Natural killer cell treated with Interleukin-12 subunit alpha and Interleukin-12 subunit beta and Interleukin-15 and Interleukin-18, amount 100 ng/mL, for 72 hours (primary cell): ENCODE data around the gene RARB. TPM values are rescaled to one million over a fixed set of nuclear protein-coding genes. Genes with fewer than 3 reads are reported as not detected.

Source experiments
- ATAC-seq, 2 donors: fragments of 150-1000 bp; cut with Tn5 transposase in 1 of 2; sonication (Bioruptor Pico), chemical (Tn5 transposase) in 1 of 2; 2 replicates each; pipeline ENCODE4 v1.10.0; 2021
- DNase-seq: peaks from one replicate; pipeline ENCODE4 v3.0.0; 2022; ENCODE audit warnings: low spot score
- H3K27ac Mint-ChIP-seq, 2 donors: 1 replicate in 1 of 2; 2 replicates in 1 of 2; pipeline ENCODE4 v1.8.0; 2022; ENCODE audit warnings: mixed read lengths in 2 of 2, mild to moderate bottlenecking in 1 of 2, moderate library complexity in 1 of 2
- H3K27me3 Mint-ChIP-seq, 2 donors: 1 replicate in 1 of 2; 2 replicates in 1 of 2; pipeline ENCODE4 v1.8.0; 2022; ENCODE audit warnings: mixed read lengths in 2 of 2
- H3K36me3 Mint-ChIP-seq: one replicate; pipeline ENCODE4 v1.8.0; 2022; ENCODE audit warnings: mixed read lengths
- H3K4me1 Mint-ChIP-seq, 2 donors: 1 replicate in 1 of 2; 2 replicates in 1 of 2; pipeline ENCODE4 v1.8.0; 2022; ENCODE audit warnings: low read depth in 2 of 2, mixed read lengths in 2 of 2, mild to moderate bottlenecking in 1 of 2
- H3K4me3 Mint-ChIP-seq: one replicate; pipeline ENCODE4 v1.8.0; 2022; ENCODE audit warnings: mixed read lengths
- H3K9me3 Mint-ChIP-seq: 2 replicates; pipeline ENCODE4 v1.8.0; 2022; ENCODE audit warnings: mixed read lengths
- total RNA-seq, 2 donors: library from RNA; stranded (reverse); gene quantifications; one replicate each; pipeline ENCODE4 v1.2.3, GENCODE V29; 2022

The RARB gene
- total RNA-seq, 2 donors from 2014 or later, result not detected

DNA sequence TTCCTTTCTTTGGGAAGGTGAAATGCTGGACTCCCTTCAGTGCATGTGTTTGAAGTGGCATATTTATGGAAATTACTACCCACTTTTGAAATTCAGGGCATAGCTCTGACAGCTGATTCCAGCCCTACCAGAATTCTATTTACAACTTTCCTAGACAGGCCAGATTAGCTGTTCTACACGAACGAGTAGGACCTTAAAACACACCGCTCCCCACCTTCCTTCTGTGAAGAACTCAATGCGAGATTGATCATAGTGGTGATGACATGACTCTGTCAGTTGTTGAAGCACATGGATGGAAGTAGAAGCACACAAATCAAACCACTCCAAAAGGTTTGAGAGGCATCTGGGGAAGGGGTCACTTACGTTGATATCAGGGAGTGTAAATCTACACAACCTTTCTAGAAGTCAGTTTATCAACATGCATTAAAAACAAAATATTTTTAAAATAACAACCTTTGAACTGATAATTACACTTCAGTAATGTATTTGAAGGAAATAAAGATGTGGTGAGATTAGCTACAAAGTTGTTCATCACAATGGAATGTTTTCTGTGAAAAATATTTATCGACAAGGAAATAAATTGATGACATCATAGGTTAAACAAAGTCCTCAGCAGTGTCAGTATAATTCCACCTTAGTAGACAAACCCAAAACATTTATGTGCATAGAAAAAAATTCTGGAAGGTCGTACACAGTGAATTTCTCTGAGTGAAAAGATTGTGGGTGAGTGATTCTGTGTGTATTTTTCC, 29.8 kb downstream of the RARB start:
- Mint-ChIP-seq H3K4me1 (peaks cover 22 to 32% of the 10 kb centered on the region in 2 donors), H3K27me3 (no peaks in the 10 kb centered on the region), H3K27ac (no peak overlapping the region), H3K4me3 (no peak overlapping the region), H3K9me3 (peaks cover 3% of the 10 kb centered on the region), H3K36me3 (no peaks in the 10 kb centered on the region)
- no peak for DNase-seq
- ATAC-seq, result no peak

DNA sequence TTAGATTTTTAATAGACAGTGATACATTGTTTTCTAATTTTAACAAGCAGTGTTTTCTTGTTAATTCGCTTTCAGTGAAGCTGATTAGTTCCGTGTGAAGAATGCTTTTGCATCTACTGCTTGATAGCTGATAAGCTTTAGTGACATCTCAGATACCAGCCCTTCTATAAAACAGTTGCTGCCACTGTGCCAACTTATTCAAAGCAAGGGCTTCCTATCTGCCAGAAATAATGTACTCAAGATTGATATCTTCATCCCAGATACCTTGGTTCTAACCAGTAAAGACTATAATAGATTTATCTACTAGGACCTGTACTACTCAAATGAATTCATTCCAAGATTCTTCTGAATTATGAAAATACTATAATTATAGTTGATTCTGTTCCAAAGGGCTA, 30.4 kb downstream of the RARB start:
- no peak overlapping the region for H3K27ac Mint-ChIP-seq

DNA sequence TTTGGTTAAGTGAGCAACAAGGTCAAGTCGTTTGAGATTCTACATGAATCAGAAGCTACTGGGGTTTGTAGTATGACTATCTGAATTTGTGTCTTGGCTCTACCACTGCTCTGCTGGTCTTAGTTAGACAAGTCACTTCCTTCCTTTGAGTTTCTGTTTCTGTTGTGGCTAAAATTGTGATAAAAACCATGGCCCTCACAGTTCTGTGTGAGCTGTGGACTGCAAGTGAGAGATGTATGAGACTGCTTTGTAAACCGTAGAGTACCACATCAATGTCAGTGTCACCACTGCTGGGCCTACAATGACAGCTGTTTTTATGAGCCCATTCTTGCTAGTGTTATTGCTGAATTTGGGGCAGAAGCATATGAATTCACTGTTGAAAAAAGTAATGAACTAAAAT, 32.7 kb downstream of the RARB start:
- Mint-ChIP-seq H3K4me3 (peak overlapping the region; percentile 49), H3K27me3 (no peaks in the 10 kb centered on the region), H3K36me3 (no peaks in the 10 kb centered on the region), H3K27ac (peak overlapping the region; percentile 71 to 88), H3K9me3 (peaks cover 3% of the 10 kb centered on the region), H3K4me1 (peaks cover 22 to 32% of the 10 kb centered on the region in 2 donors)
- DNase-seq (peak; percentile 64), ATAC-seq (peak; percentile 97 to 99)

More for the DNA sequence above, 30.4 kb downstream of the RARB start:
- H3K36me3 Mint-ChIP-seq, result no peaks in the 10 kb centered on the region
- H3K4me1 Mint-ChIP-seq, result peaks cover 22 to 32% of the 10 kb centered on the region in 2 donors
- H3K4me3 Mint-ChIP-seq, result no peak overlapping the region
- ATAC-seq (no peak), DNase-seq (no peak)
- no peaks in the 10 kb centered on the region for H3K27me3 Mint-ChIP-seq
- peaks cover 3% of the 10 kb centered on the region for H3K9me3 Mint-ChIP-seq

DNA sequence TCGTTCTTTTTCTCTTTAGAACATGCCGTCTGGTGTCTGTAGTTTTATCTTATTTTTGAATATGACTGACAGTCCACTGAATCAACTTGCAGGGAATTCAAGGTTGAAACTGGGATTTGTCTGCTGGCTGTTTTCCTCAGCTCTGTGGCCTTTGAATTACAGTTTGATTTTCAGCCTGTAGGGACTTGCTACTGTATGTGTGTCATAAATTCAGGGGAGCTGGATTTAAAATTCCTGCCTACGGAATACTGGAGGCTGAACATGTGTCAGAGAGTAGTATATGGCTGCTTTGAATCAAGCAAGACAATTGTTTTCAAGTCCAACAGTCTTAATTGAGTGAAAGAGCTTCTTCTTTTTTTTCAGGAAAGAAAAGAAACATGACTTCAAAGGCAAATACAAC, 33.9 kb downstream of the RARB start:
- Mint-ChIP-seq H3K36me3 (no peaks in the 10 kb centered on the region), H3K4me3 (peak overlapping the region; percentile 49), H3K4me1 (peaks cover 23 to 32% of the 10 kb centered on the region in 2 donors), H3K9me3 (peaks cover 3% of the 10 kb centered on the region), H3K27ac (peak overlapping the region; percentile 71 to 88), H3K27me3 (no peaks in the 10 kb centered on the region)
- no peak for DNase-seq
- ATAC-seq, result no peak

DNA sequence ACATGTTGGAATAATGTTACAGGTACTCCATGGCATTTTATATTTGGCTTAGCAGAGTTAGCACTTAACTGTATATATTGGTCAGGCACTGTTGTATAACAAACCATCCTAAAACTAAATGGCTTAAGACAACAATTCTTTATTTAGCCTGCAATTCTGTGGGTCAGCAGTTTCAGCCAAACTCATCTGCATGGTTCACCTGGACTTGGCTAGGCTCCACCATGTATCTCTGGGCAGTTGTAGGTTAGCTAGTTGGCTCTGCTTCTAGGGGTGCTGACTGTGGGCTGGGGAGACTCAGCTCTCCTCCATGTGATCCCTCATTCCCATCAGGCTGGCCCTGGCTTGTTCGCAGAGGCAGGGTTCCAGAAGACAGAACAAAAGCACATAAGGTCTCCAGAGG, 34.4 kb downstream of the RARB start:
- no peaks in the 10 kb centered on the region for H3K27me3 Mint-ChIP-seq
- H3K4me3 Mint-ChIP-seq, result no peak overlapping the region
- no peak for ATAC-seq

DNA sequence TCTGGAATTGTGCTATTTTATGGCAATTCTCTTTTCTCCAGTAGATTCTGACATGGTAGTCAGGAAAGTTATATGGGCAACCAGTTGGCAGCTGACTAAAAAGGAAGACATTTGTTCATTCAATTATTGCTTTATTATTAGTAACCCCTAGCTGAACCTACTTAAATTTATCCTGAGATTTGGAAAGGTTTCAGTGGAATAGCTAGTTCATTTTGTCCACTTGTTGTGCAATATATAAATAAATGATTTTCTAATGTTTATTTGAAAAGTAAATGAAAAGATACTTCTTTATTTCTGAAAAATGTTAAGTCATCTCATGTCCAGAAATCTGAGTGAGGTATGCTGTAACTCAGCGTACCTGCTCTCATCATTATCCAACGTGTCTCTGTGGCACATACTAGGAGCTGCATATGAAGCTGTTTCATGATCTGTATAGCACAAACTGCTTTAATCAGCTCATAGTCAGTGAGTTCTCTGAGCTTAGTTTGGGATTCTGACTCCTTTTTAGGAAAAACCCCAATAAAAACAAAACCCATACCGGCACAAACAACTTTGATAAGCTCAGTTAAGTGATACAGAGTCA, 35.9 kb downstream of the RARB start:
- Mint-ChIP-seq H3K9me3 (peaks cover 3% of the 10 kb centered on the region), H3K4me1 (peaks cover 24 to 30% of the 10 kb centered on the region in 2 donors), H3K27ac (no peak overlapping the region), H3K27me3 (no peaks in the 10 kb centered on the region), H3K36me3 (no peaks in the 10 kb centered on the region), H3K4me3 (no peak overlapping the region)
- DNase-seq (no peak), ATAC-seq (no peak)

More for the DNA sequence above, 34.4 kb downstream of the RARB start:
- Mint-ChIP-seq H3K27ac (peak overlapping the region; percentile 71 to 88), H3K9me3 (peaks cover 3% of the 10 kb centered on the region), H3K4me1 (peaks cover 24 to 32% of the 10 kb centered on the region in 2 donors), H3K36me3 (no peaks in the 10 kb centered on the region)
- no peak for DNase-seq

DNA sequence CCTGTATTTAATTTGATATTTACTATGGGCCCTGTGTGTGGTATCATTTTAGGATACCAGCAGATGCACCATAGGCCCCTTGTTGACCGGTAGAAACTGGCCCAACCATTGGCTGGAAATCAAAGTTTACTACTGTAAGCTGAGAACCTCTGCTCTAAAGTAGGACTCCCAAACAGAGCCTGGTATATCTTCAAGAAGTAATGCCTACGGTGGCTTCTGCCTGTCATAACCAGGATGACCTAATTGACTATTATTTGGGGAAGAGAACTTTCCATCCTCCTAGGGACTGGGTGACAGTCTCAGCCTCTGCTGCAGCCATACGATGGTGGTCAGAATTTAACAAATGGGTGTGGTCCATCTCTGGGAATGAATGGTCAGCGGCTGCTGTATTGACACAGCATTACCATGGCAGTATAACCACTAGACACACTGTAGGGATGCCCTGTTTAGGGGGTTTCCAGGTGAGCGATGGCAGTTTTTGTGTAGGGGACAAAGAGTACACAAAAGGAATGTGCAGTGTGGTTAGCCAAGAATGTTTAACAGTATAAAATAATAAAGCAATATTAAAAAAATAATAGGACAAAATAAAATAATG, 37.3 kb downstream of the RARB start:
- Mint-ChIP-seq H3K36me3 (no peaks in the 10 kb centered on the region), H3K4me1 (peaks cover 21 to 23% of the 10 kb centered on the region in 2 donors), H3K27me3 (no peaks in the 10 kb centered on the region), H3K4me3 (no peak overlapping the region), H3K27ac (no peak overlapping the region), H3K9me3 (no peaks in the 10 kb centered on the region)
- DNase-seq, result no peak
- ATAC-seq, result no peak

DNA sequence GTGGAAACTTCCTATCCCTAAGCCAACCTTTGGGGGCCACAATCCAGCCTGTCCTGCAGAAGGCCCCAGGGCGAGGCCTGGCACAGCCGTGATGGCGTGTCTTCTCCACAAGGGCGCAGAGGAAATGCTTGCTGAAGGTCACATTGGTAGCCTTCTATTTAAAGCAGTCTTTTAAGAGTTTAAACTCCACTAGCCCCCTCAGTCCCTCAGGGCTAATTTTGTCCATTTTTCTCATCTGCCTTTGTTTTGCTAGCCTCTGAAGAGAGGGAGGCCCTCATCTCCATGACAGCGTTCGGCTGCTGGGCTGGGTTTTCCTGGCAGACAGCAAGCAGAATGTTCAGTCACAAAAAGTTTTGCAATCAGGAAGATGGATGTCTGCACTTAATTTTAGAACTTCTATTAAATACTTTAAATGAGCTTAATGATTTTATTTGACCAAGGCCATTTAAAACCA, 40.8 kb downstream of the RARB start:
- Mint-ChIP-seq H3K27me3 (no peaks in the 10 kb centered on the region), H3K36me3 (no peaks in the 10 kb centered on the region), H3K4me3 (no peak overlapping the region), H3K9me3 (no peaks in the 10 kb centered on the region), H3K4me1 (peaks cover 13 to 14% of the 10 kb centered on the region in 2 donors), H3K27ac (no peak overlapping the region)
- DNase-seq, result no peak
- ATAC-seq, result no peak

DNA sequence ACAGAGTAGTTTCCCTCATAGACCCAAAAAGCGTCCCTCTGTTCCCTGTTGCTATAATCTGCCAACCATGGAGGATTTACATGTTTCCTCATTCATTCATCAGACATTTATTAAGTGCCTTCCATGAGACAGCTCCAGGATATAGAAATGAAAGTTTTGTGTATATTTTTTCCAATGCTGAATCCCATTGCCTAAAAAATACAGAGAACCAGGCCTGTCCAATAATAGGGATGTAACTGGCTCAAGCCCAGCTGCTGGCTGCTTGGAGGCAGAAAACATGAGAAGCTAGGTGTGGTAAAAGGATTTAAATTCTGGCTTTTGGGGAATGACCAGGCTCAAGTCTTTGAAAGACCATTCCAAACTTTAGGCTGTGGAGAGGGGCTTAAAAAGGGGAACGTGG, 41.5 kb downstream of the RARB start:
- Mint-ChIP-seq H3K4me1 (peaks cover 13 to 14% of the 10 kb centered on the region in 2 donors), H3K27me3 (no peaks in the 10 kb centered on the region), H3K36me3 (no peaks in the 10 kb centered on the region), H3K9me3 (no peaks in the 10 kb centered on the region), H3K4me3 (no peak overlapping the region), H3K27ac (no peak overlapping the region)
- ATAC-seq, result no peak
- DNase-seq, result no peak

DNA sequence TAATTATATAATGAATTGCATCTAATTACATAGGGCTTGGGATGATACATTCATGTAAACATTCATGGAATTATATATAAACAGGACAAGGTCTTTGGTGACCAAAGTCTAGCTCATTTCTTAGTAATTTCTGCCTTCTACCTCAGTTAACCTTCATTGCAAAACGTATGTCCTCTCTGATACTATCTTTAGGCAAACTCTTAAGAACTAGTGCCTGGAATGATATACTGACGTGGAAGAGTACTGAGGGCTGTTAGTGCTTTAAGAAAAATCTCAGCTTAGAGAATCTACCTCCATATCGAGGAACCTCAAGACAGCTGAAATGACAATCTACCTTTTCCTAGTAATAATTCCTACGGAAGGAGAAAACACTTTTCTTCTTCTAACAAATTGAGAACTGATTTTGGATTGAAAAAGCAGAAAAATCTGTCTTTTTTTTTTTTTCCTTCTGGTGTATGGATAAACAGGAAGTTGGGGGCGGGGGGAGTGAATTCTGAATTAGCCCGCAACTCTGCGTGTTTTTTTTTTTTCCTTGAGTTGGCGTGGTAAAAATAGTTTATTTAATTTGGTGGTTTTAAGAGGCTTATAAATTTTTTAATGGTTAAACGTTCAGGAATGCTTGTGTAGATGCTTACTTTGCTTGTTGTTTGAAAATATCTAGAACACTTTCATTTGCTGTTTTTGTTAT, 43.2 kb downstream of the RARB start:
- Mint-ChIP-seq H3K4me3 (peak overlapping the region; percentile 41), H3K9me3 (no peaks in the 10 kb centered on the region), H3K27ac (peak overlapping the region in 1 of 2 donors; percentile 44), H3K4me1 (peaks cover 13 to 14% of the 10 kb centered on the region in 2 donors), H3K27me3 (no peaks in the 10 kb centered on the region), H3K36me3 (no peaks in the 10 kb centered on the region)
- no peak for DNase-seq
- no peak for ATAC-seq

DNA sequence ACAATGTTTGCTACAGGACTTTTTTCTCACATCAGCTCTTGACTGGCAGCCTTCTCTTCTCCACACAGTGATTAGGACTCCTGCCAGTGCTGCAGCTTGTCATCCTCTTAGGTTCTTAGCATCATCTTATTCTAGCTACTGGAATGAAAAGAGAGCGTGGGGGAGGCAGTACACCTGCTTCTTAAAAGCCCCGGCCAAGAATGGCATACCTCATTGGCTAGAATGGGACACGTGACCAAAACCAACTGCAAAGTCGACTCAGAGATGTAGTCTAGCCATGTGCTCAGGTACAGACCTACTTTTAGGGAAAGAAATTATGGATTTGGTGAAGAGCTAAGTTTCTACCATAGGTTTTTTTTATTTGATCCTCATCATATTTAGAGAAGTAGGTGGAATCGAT, 44.1 kb downstream of the RARB start:
- H3K27ac Mint-ChIP-seq, result peak overlapping the region in 1 of 2 donors; percentile 15
- H3K4me1 Mint-ChIP-seq, result peaks cover 12 to 13% of the 10 kb centered on the region in 2 donors
- H3K4me3 Mint-ChIP-seq, result no peak overlapping the region

DNA sequence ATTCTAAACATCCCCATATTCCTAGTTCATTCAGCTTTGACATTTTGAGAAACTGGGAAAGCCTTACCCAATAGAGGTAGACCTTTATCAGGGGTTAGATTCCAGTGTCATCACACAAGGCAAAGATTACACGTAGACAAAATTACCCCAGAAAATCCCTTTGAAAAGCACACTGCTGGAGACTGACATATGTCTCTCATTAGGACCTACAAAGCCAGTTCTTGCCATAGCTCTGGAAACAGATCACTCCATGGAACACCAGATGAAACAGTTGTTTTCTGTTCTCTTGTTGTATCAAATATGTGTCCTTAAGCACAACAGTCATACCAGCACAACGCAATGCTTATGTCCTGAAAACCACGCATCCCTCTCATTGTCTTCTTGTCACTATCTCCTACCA, 44.7 kb downstream of the RARB start:
- peaks cover 12 to 13% of the 10 kb centered on the region in 2 donors for H3K4me1 Mint-ChIP-seq
- no peaks in the 10 kb centered on the region for H3K9me3 Mint-ChIP-seq
- H3K4me3 Mint-ChIP-seq, result no peak overlapping the region
- ATAC-seq (no peak), DNase-seq (no peak)
- H3K36me3 Mint-ChIP-seq, result no peaks in the 10 kb centered on the region
- peak overlapping the region in 1 of 2 donors; percentile 15 for H3K27ac Mint-ChIP-seq
- H3K27me3 Mint-ChIP-seq, result no peaks in the 10 kb centered on the region

More for the DNA sequence above, 44.1 kb downstream of the RARB start:
- DNase-seq (no peak), ATAC-seq (no peak)
- H3K9me3 Mint-ChIP-seq, result no peaks in the 10 kb centered on the region
- no peaks in the 10 kb centered on the region for H3K36me3 Mint-ChIP-seq
- no peaks in the 10 kb centered on the region for H3K27me3 Mint-ChIP-seq

DNA sequence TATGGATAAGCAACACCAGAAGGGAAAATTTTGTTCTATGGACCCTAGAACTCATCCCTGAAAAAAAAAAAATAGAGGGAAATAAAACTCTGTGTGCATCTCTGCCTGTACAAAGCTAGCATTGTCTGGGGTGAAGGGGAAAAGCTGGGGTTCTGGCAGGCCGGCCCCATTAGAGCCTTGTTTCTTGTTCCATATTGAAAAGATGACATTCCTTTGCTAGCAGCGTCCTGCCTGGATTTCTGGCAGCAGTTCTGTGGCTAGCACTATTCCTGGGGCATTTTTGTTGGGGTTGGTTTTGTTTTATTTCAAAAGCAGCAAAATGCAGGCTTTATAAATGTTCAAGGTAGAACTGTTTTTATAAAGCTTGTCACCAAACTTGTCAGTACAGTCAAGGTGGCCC, 45.2 kb downstream of the RARB start:
- H3K36me3 Mint-ChIP-seq, result no peaks in the 10 kb centered on the region
- no peak for DNase-seq
- ATAC-seq, result no peak
- no peaks in the 10 kb centered on the region for H3K9me3 Mint-ChIP-seq
- no peak overlapping the region for H3K4me3 Mint-ChIP-seq
- peaks cover 12 to 13% of the 10 kb centered on the region in 2 donors for H3K4me1 Mint-ChIP-seq
- no peak overlapping the region for H3K27ac Mint-ChIP-seq
- no peaks in the 10 kb centered on the region for H3K27me3 Mint-ChIP-seq

DNA sequence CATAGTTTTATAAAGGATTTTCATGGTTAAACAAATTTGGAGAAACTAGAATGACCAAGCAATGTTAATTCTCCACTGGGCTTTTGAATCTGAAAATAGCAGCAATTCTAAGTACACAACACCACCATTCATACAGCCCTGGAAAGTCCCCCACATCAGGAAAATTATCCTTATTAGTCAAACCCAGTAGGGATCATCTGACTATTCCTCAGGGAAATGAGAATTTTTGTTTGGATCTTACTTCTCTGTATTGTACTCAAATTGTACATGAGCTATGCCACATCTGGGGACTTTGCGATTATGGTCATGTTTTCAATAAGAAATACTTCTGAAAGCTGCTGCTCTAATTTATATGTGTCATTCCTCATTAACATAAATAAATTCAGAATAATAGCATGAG, 46.0 kb downstream of the RARB start:
- ATAC-seq, result no peak
- Mint-ChIP-seq H3K27me3 (no peaks in the 10 kb centered on the region), H3K4me3 (no peak overlapping the region), H3K4me1 (peaks cover 12 to 13% of the 10 kb centered on the region in 2 donors), H3K36me3 (no peaks in the 10 kb centered on the region), H3K9me3 (no peaks in the 10 kb centered on the region), H3K27ac (no peak overlapping the region)
- no peak for DNase-seq
